ENCODE measurements around the gene SERPINA3.

SERPINA3 gene

GRCh38 chr14:94612580-94613554 lies 676 bp downstream of the SERPINA3 start:
- DNase-seq (ENCODE audit: low read depth, low spot score) = no peak

GRCh38 chr14:94613720-94614644 lies 1.8 kb downstream of the SERPINA3 start:
- no peak for DNase-seq (ENCODE audit: low read depth, low spot score)

GRCh38 chr14:94614802-94615201 lies 2.6 kb downstream of the SERPINA3 start:
- DNase-seq (ENCODE audit: low read depth, low spot score) = no peak

- no peak for DNase-seq (ENCODE audit: low read depth, low spot score)
Observed at GRCh38 chr14:94615254-94615653, 3.1 kb downstream of the SERPINA3 start.

- no peak for DNase-seq (ENCODE audit: low read depth, low spot score)
Observed at GRCh38 chr14:94615823-94616570, 3.8 kb downstream of the SERPINA3 start.

- DNase-seq (ENCODE audit: low read depth, low spot score) = no peak
Observed at GRCh38 chr14:94617366-94617941, 5.3 kb downstream of the SERPINA3 start.

GRCh38 chr14:94617988-94618822 lies 6.0 kb downstream of the SERPINA3 start:
- no peak for DNase-seq (ENCODE audit: low read depth, low spot score)

- DNase-seq (ENCODE audit: low read depth, low spot score) = no peak
Observed at GRCh38 chr14:94619297-94619696, 7.1 kb downstream of the SERPINA3 start.

- DNase-seq (ENCODE audit: low read depth, low spot score) = no peak
Observed at GRCh38 chr14:94620597-94620996, 8.4 kb downstream of the SERPINA3 start.

GRCh38 chr14:94621358-94622134 lies 9.4 kb downstream of the SERPINA3 start:
- no peak for DNase-seq (ENCODE audit: low read depth, low spot score)

GRCh38 chr14:94622653-94623421 lies 10.6 kb downstream of the SERPINA3 start:
- DNase-seq (ENCODE audit: low read depth, low spot score) = no peak

GRCh38 chr14:94623422-94623809 lies 11.2 kb downstream of the SERPINA3 start:
- DNase-seq (ENCODE audit: low read depth, low spot score) = no peak

GRCh38 chr14:94623856-94624499 lies 11.8 kb downstream of the SERPINA3 start:
- no peak for DNase-seq (ENCODE audit: low read depth, low spot score)

- no peak for DNase-seq (ENCODE audit: low read depth, low spot score)
Observed at GRCh38 chr14:94624537-94625352, 12.6 kb downstream of the SERPINA3 start.

GRCh38 chr14:94625353-94625635 lies 13.1 kb downstream of the SERPINA3 start:
- no peak for DNase-seq (ENCODE audit: low read depth, low spot score)

- DNase-seq (ENCODE audit: low read depth, low spot score) = no peak
Observed at GRCh38 chr14:94628578-94628977, 16.4 kb downstream of the SERPINA3 start.

- DNase-seq (ENCODE audit: low read depth, low spot score) = no peak
Observed at GRCh38 chr14:94630396-94630795, 18.2 kb downstream of the SERPINA3 start.

GRCh38 chr14:94631050-94631449 lies 18.9 kb downstream of the SERPINA3 start:
- DNase-seq (ENCODE audit: low read depth, low spot score) = no peak

Data from brain pericyte (primary cell).